ENCODE results near the gene MAGI2.

DNA sequence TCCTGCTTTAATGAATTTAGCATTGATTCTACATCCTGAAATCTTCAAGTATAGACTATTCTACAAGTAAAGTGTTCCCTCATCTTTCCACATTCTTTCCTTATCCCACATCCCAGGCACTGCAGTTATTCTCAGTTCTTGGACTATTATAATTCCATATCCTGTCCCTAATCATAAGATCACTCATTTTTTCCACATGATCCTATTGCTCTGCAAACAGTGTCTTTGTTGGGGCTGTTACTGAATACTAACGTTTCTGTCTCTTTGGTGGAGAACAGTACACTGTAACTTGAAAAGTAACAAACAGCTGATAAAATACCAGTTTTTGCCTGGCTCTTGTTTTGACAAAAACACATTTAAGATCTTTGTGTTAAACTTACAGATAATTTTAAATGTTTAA lies 769.9 kb downstream of the MAGI2 start:
- TF ChIP-seq POLR2AphosphoS5 (IDR thresholded peaks at IDR 0.05; ENCODE audit: insufficient read depth in 1 of 2, low read depth in 1 of 2) (no peak), CTCF (IDR thresholded peaks at IDR 0.05) (no peak), POLR2A (IDR thresholded peaks at IDR 0.05) (no peak)
